Neural progenitor cell (in vitro differentiated cells): ENCODE results near the gene MTMR1. TPM values are rescaled to one million over a fixed set of nuclear protein-coding genes. Genes with fewer than 3 reads are reported as not detected.

ENCODE experiments used
- DNase-seq: peaks from one replicate; pipeline ENCODE4 v3.0.0-alpha.2; 2016; ENCODE audit warnings: low spot score
- H2AFZ ChIP-seq: fragments of 200-600 bp; sonication (generic); replicated peaks from 2 replicates; pipeline ENCODE4 v1.6.1; 2016; ENCODE audit warnings: antibody characterized with exemption
- H3F3A ChIP-seq: fragments of 200-600 bp; sonication (generic); 2 replicates; pipeline ENCODE4 v1.6.1; 2016; ENCODE audit warnings: antibody characterized with exemption, low read depth
- H3K27ac ChIP-seq: fragments of 200-600 bp; sonication (generic); 2 replicates; pipeline ENCODE4 v1.5.1; 2016; ENCODE audit warnings: mild to moderate bottlenecking
- H3K27me3 ChIP-seq: fragments of 200-600 bp; sonication (generic); 2 replicates; pipeline ENCODE4 v1.6.1; 2016; ENCODE audit warnings: mild to moderate bottlenecking, moderate library complexity
- H3K36me3 ChIP-seq: fragments of 200-600 bp; sonication (generic); 2 replicates; pipeline ENCODE4 v1.5.1; 2016
- H3K4me1 ChIP-seq: fragments of 200-600 bp; sonication (generic); 2 replicates; pipeline ENCODE4 v1.6.1; 2016; ENCODE audit warnings: mixed run types
- H3K4me2 ChIP-seq: fragments of 200-600 bp; sonication (generic); 2 replicates; pipeline ENCODE4 v1.6.1; 2016
- H3K4me3 ChIP-seq: fragments of 200-600 bp; sonication (generic); 2 replicates; pipeline ENCODE4 v1.5.1; 2016
- H3K79me2 ChIP-seq: fragments of 200-600 bp; sonication (generic); 2 replicates; pipeline ENCODE4 v1.6.1; 2016; ENCODE audit warnings: low read depth
- H3K9ac ChIP-seq: fragments of 200-600 bp; sonication (generic); 2 replicates; pipeline ENCODE4 v1.6.1; 2016
- H3K9me3 ChIP-seq: fragments of 200-600 bp; sonication (generic); 2 replicates; pipeline ENCODE4 v1.5.1; 2016; ENCODE audit warnings: low read depth
- H4K20me1 ChIP-seq: fragments of 200-600 bp; sonication (generic); 2 replicates; pipeline ENCODE4 v1.6.1; 2016; ENCODE audit warnings: low read depth
- H3K27ac Mint-ChIP-seq: 3 replicates; pipeline ENCODE4 v1.8.0; 2021; ENCODE audit warnings: mixed read lengths
- H3K27me3 Mint-ChIP-seq: 2 replicates; pipeline ENCODE4 v1.8.0; 2022; ENCODE audit warnings: low read depth, mild to moderate bottlenecking, inconsistent platforms, moderate library complexity, mixed read lengths; ENCODE audit not compliant: insufficient read depth
- H3K36me3 Mint-ChIP-seq: 3 replicates; pipeline ENCODE4 v1.8.0; 2021; ENCODE audit warnings: mixed read lengths
- H3K4me1 Mint-ChIP-seq: 3 replicates; pipeline ENCODE4 v1.8.0; 2021; ENCODE audit warnings: mixed read lengths
- H3K4me3 Mint-ChIP-seq: 3 replicates; pipeline ENCODE4 v1.8.0; 2021; ENCODE audit warnings: mild to moderate bottlenecking, moderate library complexity, mixed read lengths
- H3K9me3 Mint-ChIP-seq: 3 replicates; pipeline ENCODE4 v1.8.0; 2020; ENCODE audit warnings: mixed read lengths
- CTCF ChIP-seq: fragments of 200-600 bp; sonication (generic); IDR thresholded peaks from 2 replicates; pipeline ENCODE4 v1.5.1; 2017; ENCODE audit warnings: antibody characterized with exemption, mild to moderate bottlenecking
- EZH2 ChIP-seq: fragments of 200-600 bp; sonication (generic); IDR thresholded peaks from 2 replicates; pipeline ENCODE4 v1.6.1; 2017; ENCODE audit warnings: antibody characterized with exemption, mild to moderate bottlenecking, moderate library complexity
- EZH2phosphoT487 ChIP-seq: fragments of 200-600 bp; sonication (generic); IDR thresholded peaks from 2 replicates; pipeline ENCODE4 v1.6.1; 2017; ENCODE audit warnings: antibody characterized with exemption
- total RNA-seq: library from RNA; depleted of rRNA; stranded (reverse); fragments of >200 nt; gene quantifications from 2 replicates; pipeline ENCODE4 v1.2.3, GENCODE V29; 2015; ENCODE audit warnings: low replicate concordance

The MTMR1 gene
- total RNA-seq, 1 donor from 2014 or later = 18.0 TPM

- no peaks in the 10 kb centered on the region for H3K36me3 ChIP-seq
- no peaks in the 10 kb centered on the region for H3K79me2 ChIP-seq
- no peak for DNase-seq
- Mint-ChIP-seq H3K4me1 (no peaks in the 10 kb centered on the region), H3K36me3 (peaks cover 13% of the 10 kb centered on the region), H3K9me3 (no peaks in the 10 kb centered on the region), H3K27ac (no peak overlapping the region), H3K4me3 (no peak overlapping the region), H3K27me3 (no peaks in the 10 kb centered on the region)
- no peaks in the 10 kb centered on the region for H3K27me3 ChIP-seq
- no peaks in the 10 kb centered on the region for H3K4me1 ChIP-seq
- H3K9me3 ChIP-seq = no peaks in the 10 kb centered on the region
- TF ChIP-seq EZH2 (no peak), CTCF (no peak), EZH2phosphoT487 (no peak)
- no peaks in the 10 kb centered on the region for H3F3A ChIP-seq
- H2AFZ ChIP-seq = no peak overlapping the region
- no peaks in the 10 kb centered on the region for H4K20me1 ChIP-seq
- H3K4me2 ChIP-seq = no peak overlapping the region
- no peak overlapping the region for H3K9ac ChIP-seq
- no peak overlapping the region for H3K27ac ChIP-seq
- no peak overlapping the region for H3K4me3 ChIP-seq
Measured at GRCh38 chrX:150702966-150703694, 9.9 kb downstream of the MTMR1 start.

GRCh38 chrX:150703695-150703974, 10.4 kb downstream of the MTMR1 start:
- H3K27ac ChIP-seq = no peak overlapping the region
- H3K4me3 ChIP-seq = no peak overlapping the region
- H3K27me3 ChIP-seq = no peaks in the 10 kb centered on the region
- H2AFZ ChIP-seq = no peak overlapping the region
- Mint-ChIP-seq H3K4me1 (no peaks in the 10 kb centered on the region), H3K27ac (no peak overlapping the region), H3K9me3 (no peaks in the 10 kb centered on the region), H3K4me3 (no peak overlapping the region), H3K36me3 (peaks cover 13% of the 10 kb centered on the region), H3K27me3 (no peaks in the 10 kb centered on the region)
- no peaks in the 10 kb centered on the region for H3K36me3 ChIP-seq
- no peaks in the 10 kb centered on the region for H3K4me1 ChIP-seq
- no peak overlapping the region for H3K9ac ChIP-seq
- H3K4me2 ChIP-seq = no peak overlapping the region
- no peaks in the 10 kb centered on the region for H4K20me1 ChIP-seq
- H3K79me2 ChIP-seq = no peaks in the 10 kb centered on the region
- no peak for TF ChIP-seq CTCF
- TF ChIP-seq EZH2 = no peak
- no peak for TF ChIP-seq EZH2phosphoT487
- no peak for DNase-seq
- H3K9me3 ChIP-seq = no peaks in the 10 kb centered on the region
- no peaks in the 10 kb centered on the region for H3F3A ChIP-seq

- H3K27me3 ChIP-seq = no peaks in the 10 kb centered on the region
- no peak overlapping the region for H3K27ac ChIP-seq
- H3K9ac ChIP-seq = no peak overlapping the region
- H3K79me2 ChIP-seq = no peaks in the 10 kb centered on the region
- H2AFZ ChIP-seq = no peak overlapping the region
- H3K4me3 ChIP-seq = no peak overlapping the region
- no peaks in the 10 kb centered on the region for H3F3A ChIP-seq
- Mint-ChIP-seq H3K9me3 (no peaks in the 10 kb centered on the region), H3K36me3 (peaks cover 13% of the 10 kb centered on the region), H3K27me3 (no peaks in the 10 kb centered on the region), H3K27ac (no peak overlapping the region), H3K4me3 (no peak overlapping the region), H3K4me1 (no peaks in the 10 kb centered on the region)
- no peaks in the 10 kb centered on the region for H3K36me3 ChIP-seq
- no peak overlapping the region for H3K4me2 ChIP-seq
- DNase-seq = no peak
- no peaks in the 10 kb centered on the region for H3K4me1 ChIP-seq
- H3K9me3 ChIP-seq = no peaks in the 10 kb centered on the region
- TF ChIP-seq EZH2 (no peak), CTCF (no peak), EZH2phosphoT487 (no peak)
- H4K20me1 ChIP-seq = no peaks in the 10 kb centered on the region
Measured at GRCh38 chrX:150704030-150704613, 10.9 kb downstream of the MTMR1 start.
